Measurements from ENCODE around the gene KRT39. TPM values are rescaled to one million over a fixed set of nuclear protein-coding genes. Genes with fewer than 3 reads are reported as not detected.
A peak's percentile ranks its signal among the peaks of the same experiment; 100 is the strongest.

KRT39 gene
- total RNA-seq, 1 experiment from 2014 or later, result not detected

DNA sequence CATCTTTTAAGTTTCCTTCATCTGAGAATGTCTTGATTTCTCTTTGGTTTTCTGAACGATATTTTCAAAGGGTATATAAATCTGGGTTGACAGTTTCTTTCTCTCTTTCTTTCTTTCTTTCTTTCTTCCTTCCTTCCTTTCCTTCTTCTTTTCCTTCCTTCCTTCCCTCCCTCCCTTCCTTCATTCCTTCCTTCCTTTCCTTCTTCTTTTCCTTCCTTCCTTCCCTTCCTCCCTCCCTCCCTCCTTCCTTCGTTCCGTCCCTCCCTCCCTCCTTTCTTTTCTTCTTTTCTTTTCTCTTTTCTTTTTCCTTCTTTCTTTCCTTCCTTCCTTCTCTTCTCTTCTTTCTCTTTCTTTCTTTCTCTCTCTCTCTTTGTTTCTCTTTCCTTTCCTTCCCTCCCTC, 7.6 kb upstream of the KRT39 start:
- H3K4me3 Mint-ChIP-seq, result no peak overlapping the region
- H3K9me3 Mint-ChIP-seq, result peaks cover 4% of the 10 kb centered on the region; the same call in 1 of the 2 replicates
- no peak for DNase-seq (ENCODE audit: low spot score)
- TF ChIP-seq ATF1 (CRISPR knock-in tag; IDR thresholded peaks at IDR 0.05) (no peak), ZNF512 (CRISPR knock-in tag; IDR thresholded peaks at IDR 0.05; ENCODE audit: borderline replicate concordance) (0 out of 2 replicates have a peak, but pooled peaks have one; percentile 36), HMGA2 (CRISPR knock-in tag; IDR thresholded peaks at IDR 0.05) (no peak), TEAD4 (CRISPR knock-in tag; IDR thresholded peaks at IDR 0.05) (no peak)
- H3K27ac Mint-ChIP-seq, result no peak overlapping the region
- H3K27me3 Mint-ChIP-seq (ENCODE audit: low read depth), result no peaks in the 10 kb centered on the region
- H3K4me1 Mint-ChIP-seq, result peaks cover under 1% of the 10 kb centered on the region; the same call in 1 of the 2 replicates
- ChIA-PET POLR2A (no interaction called here), CTCF (no interaction called here)
- ATAC-seq, result no peak
- no peaks in the 10 kb centered on the region for H3K36me3 Mint-ChIP-seq

DNA sequence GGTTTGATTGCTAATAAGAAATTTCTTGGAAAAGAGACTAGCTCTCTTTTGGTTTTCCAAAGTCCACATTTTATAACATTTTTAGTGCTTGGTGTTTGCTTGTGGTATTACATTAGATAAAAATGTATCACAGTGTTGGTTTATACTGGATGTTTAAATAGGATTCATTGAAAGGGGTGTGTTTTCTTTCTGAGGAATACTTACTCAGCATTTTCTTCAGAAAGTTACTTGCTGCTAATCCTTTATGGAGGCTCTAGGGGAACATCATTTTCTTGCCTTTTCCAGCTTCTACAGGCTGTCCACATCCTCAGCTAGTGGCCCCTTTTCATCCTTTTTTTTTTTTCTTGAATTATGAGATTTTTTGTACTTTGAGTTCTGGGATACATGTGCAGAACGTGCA, 834 bp upstream of the KRT39 start:
- no peaks in the 10 kb centered on the region for H3K4me1 Mint-ChIP-seq
- H3K36me3 Mint-ChIP-seq, result no peaks in the 10 kb centered on the region
- ATAC-seq (no peak), DNase-seq (ENCODE audit: low spot score) (no peak)
- ChIA-PET CTCF (interaction anchor here (0.9 kb wide), 1 partner anchor 355 kb away, joined by 3 read pairs; no protein-coding TSS in a partner anchor), POLR2A (no interaction called here)
- no peak for TF ChIP-seq FOXP1 (CRISPR knock-in tag; IDR thresholded peaks at IDR 0.05; ENCODE audit: borderline replicate concordance)
- H3K27ac Mint-ChIP-seq, result no peak overlapping the region
- H3K9me3 Mint-ChIP-seq, result peaks cover 11% of the 10 kb centered on the region
- H3K27me3 Mint-ChIP-seq (ENCODE audit: low read depth), result no peaks in the 10 kb centered on the region
- H3K4me3 Mint-ChIP-seq, result no peak overlapping the region

GRCh38 chr17:40963838-40964237, 2.9 kb downstream of the KRT39 start:
- ATAC-seq, result peak; percentile 47; the same call in 1 of the 2 replicates
- Mint-ChIP-seq H3K27me3 (ENCODE audit: low read depth) (no peaks in the 10 kb centered on the region), H3K4me3 (no peak overlapping the region), H3K36me3 (no peaks in the 10 kb centered on the region), H3K9me3 (peaks cover 7% of the 10 kb centered on the region; the same call in 1 of the 2 replicates), H3K4me1 (peaks cover 12% of the 10 kb centered on the region), H3K27ac (no peak overlapping the region)
- DNase-seq (ENCODE audit: low spot score), result no peak
- TF ChIP-seq NFE2L1 (CRISPR knock-in tag; IDR thresholded peaks at IDR 0.05) (no peak), JAZF1 (CRISPR knock-in tag; IDR thresholded peaks at IDR 0.05) (no peak), RELA (CRISPR knock-in tag; IDR thresholded peaks at IDR 0.05; ENCODE audit: borderline replicate concordance) (no peak), CTCF (IDR thresholded peaks at IDR 0.05) (peak; percentile 60; the same call in 1 of the 2 replicates)
- POLR2A ChIA-PET, result interaction anchor here (0.8 kb wide), 1 partner anchor 340 kb away, joined by 4 read pairs; no protein-coding TSS in a partner anchor
- CTCF ChIA-PET, result interaction anchor here (0.6 to 1.2 kb wide), 9 partner anchors 9 to 782 kb away, joined by 3 to 4 read pairs (median 3); partner anchors contain the start of genes KRT23 and KRT40

GRCh38 chr17:40962059-40962561, 4.6 kb downstream of the KRT39 start:
- H3K4me1 Mint-ChIP-seq, result peaks cover 30% of the 10 kb centered on the region
- ATAC-seq (no peak), DNase-seq (ENCODE audit: low spot score) (no peak)
- CTCF ChIA-PET, result no interaction called here
- no peak overlapping the region for H3K4me3 Mint-ChIP-seq
- no peaks in the 10 kb centered on the region for H3K27me3 Mint-ChIP-seq (ENCODE audit: low read depth)
- POLR2A ChIA-PET, result no interaction called here
- H3K27ac Mint-ChIP-seq, result no peak overlapping the region
- no peaks in the 10 kb centered on the region for H3K36me3 Mint-ChIP-seq
- TF ChIP-seq ATF3 (CRISPR knock-in tag; conservative IDR thresholded peaks at IDR 0.05) (no peak), ESRRA (CRISPR knock-in tag; IDR thresholded peaks at IDR 0.05; ENCODE audit: borderline replicate concordance) (no peak), ZNF138 (CRISPR knock-in tag; conservative IDR thresholded peaks at IDR 0.05) (no peak), GRHL2 (CRISPR knock-in tag; IDR thresholded peaks at IDR 0.05; ENCODE audit: insufficient replicate concordance, severe bottlenecking) (no peak), NFATC4 (CRISPR knock-in tag; IDR thresholded peaks at IDR 0.05) (no peak), ZNF512 (CRISPR knock-in tag; IDR thresholded peaks at IDR 0.05; ENCODE audit: borderline replicate concordance) (no peak), CBFB (CRISPR knock-in tag; IDR thresholded peaks at IDR 0.05; ENCODE audit: low read depth) (no peak), ZNF423 (CRISPR knock-in tag; IDR thresholded peaks at IDR 0.05) (no peak), JAZF1 (CRISPR knock-in tag; IDR thresholded peaks at IDR 0.05) (no peak), CDX4 (CRISPR knock-in tag; IDR thresholded peaks at IDR 0.05; ENCODE audit: borderline replicate concordance) (no peak), NFE2L1 (CRISPR knock-in tag; IDR thresholded peaks at IDR 0.05) (no peak), SMAD4 (CRISPR knock-in tag; IDR thresholded peaks at IDR 0.05) (no peak)
- TF ChIP-seq, protein P1, sequence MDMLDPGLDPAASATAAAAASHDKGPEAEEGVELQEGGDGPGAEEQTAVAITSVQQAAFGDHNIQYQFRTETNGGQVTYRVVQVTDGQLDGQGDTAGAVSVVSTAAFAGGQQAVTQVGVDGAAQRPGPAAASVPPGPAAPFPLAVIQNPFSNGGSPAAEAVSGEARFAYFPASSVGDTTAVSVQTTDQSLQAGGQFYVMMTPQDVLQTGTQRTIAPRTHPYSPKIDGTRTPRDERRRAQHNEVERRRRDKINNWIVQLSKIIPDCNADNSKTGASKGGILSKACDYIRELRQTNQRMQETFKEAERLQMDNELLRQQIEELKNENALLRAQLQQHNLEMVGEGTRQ (CRISPR knock-in tag; IDR thresholded peaks at IDR 0.05), result no peak
- no peaks in the 10 kb centered on the region for H3K9me3 Mint-ChIP-seq
